ENCODE data around the gene MAP3K5. TPM values are rescaled to one million over a fixed set of nuclear protein-coding genes. Genes with fewer than 3 reads are reported as not detected.
A peak's percentile ranks its signal among the peaks of the same experiment; 100 is the strongest.

The MAP3K5 gene
- total and polyA plus RNA-seq, 9 donors: 37.0 to 217 (median 80.2) TPM

DNA sequence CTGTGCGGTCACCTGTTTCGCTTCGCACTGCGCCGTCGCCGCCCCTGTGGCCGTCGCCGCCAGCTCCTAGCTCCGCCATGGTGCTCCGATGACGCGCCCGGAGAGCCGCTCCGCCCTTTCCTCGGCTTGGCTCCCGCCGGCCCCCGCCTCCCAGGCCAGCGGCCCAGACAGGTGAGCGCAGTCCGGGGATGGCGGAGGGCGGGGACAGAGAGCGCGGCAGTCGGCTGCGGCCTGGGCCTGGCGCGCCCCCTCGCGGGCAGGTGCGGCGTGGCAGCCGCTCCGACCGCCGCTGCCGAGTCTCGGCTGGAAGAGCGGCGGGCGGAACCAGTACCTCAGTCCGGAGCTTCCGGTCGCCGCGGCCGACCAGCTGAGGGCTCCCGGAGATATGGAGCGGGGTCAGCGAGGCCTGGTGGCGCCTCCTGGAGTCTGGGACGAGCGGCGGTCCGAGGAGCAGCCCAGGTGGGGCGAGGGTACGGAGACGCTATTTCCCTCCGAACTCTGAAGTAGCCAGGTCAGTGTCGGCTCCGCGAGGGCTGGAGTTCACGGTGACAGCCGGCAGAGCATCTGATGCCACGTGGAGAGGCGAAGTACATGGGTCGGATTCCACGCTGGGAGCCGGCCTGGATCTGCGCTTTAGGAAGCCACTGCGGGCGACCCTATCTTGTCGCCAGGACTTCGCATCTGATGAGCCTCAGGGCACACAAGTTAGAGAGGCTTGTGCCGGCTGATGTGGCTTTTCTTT, 241.8 kb downstream of the MAP3K5 start, which contains the start of gene MAP7:
Gene MAP7 (minus strand): TSS at position 93 of the 742 bp plus-strand sequence. CDS start 14 bp downstream, at position 79.
- DNase-seq: peak; percentile 59 to 78 (median 72)
- Histone ChIP-seq H3K9me3 (no peaks in the 10 kb centered on the region), H3K4me3 (peak within 1 kb of the TSS; percentile 63), H3K36me3 (no peaks in the 10 kb centered on the region), H3K27me3 (no peaks in the 10 kb centered on the region), H3K27ac (peak within 1 kb of the TSS; percentile 19 to 54), H3K4me1 (ENCODE audit: insufficient read depth) (peaks cover 9% of the 10 kb centered on the region)
- TF ChIP-seq POLR2A (IDR thresholded peaks at IDR 0.05): no peak
- TF ChIP-seq, protein P1, sequence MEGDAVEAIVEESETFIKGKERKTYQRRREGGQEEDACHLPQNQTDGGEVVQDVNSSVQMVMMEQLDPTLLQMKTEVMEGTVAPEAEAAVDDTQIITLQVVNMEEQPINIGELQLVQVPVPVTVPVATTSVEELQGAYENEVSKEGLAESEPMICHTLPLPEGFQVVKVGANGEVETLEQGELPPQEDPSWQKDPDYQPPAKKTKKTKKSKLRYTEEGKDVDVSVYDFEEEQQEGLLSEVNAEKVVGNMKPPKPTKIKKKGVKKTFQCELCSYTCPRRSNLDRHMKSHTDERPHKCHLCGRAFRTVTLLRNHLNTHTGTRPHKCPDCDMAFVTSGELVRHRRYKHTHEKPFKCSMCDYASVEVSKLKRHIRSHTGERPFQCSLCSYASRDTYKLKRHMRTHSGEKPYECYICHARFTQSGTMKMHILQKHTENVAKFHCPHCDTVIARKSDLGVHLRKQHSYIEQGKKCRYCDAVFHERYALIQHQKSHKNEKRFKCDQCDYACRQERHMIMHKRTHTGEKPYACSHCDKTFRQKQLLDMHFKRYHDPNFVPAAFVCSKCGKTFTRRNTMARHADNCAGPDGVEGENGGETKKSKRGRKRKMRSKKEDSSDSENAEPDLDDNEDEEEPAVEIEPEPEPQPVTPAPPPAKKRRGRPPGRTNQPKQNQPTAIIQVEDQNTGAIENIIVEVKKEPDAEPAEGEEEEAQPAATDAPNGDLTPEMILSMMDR (IDR thresholded peaks at IDR 0.05): peak; percentile 76 to 94 (median 94)
- no peak for TF ChIP-seq EP300 (IDR thresholded peaks at IDR 0.05)
- WGBS, 3 donors: 0 to 1% (median 1%) methylated on average over 56 to 79 of the region's 79 CpGs
- intact Hi-C loops (cut with DNase I): no loop called here

DNA sequence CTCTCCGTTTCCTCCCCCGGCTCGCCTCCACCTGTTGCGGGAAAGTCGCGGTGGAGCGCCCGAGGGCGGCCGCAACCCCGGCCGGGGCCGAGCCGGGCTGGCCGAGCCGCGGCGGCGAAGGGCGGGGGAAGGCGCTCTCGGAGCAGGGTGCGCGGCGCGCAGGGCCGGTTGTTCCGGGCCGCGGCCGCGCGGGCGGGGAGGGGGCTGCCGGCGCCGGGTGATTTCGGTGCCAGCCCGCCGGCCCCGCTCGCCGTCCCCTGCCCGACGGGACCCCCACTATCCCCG, 242.3 kb downstream of the MAP3K5 start:
- Histone ChIP-seq H3K4me1 (ENCODE audit: insufficient read depth) (peaks cover 9% of the 10 kb centered on the region), H3K27me3 (no peaks in the 10 kb centered on the region), H3K36me3 (no peaks in the 10 kb centered on the region), H3K4me3 (peak overlapping the region; percentile 63), H3K9me3 (no peaks in the 10 kb centered on the region), H3K27ac (peak overlapping the region; percentile 19 to 54)
- intact Hi-C loops (cut with DNase I): no loop called here
- peak in 3 of 5 donors; percentile 19 to 45 (median 35) for DNase-seq
- TF ChIP-seq, protein P1 (IDR thresholded peaks at IDR 0.05): no peak
- TF ChIP-seq POLR2A (IDR thresholded peaks at IDR 0.05) (no peak), EP300 (IDR thresholded peaks at IDR 0.05) (no peak)
- WGBS, 3 donors: 0 to 1% (median 0%) methylated on average over 10 to 46 of the region's 46 CpGs

DNA sequence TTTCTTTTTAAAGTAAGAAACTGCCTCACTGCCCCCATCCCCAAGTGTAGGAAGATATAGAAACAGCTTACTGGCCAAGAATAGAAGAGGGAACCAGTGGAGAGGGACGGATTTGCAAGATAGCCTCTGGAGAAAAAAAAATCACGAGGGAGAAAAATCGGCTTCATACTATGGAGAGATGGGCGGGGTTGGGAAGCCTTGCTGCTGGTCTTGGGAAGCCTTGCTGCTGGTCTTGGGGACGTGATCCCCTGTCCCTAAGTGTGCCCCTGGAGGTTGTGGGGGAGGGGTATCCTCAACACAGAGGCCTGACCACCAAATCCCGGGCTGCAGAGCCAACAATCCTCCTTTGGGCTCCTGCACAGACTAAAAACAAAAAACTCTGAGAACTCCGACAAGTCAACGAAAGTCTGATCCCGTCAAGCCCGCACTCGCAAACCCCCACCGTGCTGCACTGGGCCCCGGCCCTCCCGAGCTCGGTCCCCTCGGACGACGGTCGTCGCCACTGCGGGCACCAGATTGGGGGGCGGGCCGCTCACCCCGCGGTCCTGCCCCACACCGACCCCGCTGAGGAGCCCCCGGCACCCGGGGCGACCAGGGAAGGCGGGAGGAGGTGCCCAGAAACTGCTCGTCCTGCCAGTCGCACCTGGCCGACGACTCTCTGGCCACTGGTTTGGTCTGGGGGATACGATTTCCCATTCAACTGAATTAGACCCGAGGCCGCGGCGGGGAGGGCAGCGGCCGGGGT, 242.8 kb downstream of the MAP3K5 start:
- intact Hi-C loops (cut with DNase I): no loop called here
- Histone ChIP-seq H3K9me3 (no peaks in the 10 kb centered on the region), H3K27ac (peak overlapping the region in 1 of 2 donors; percentile 54), H3K27me3 (no peaks in the 10 kb centered on the region), H3K4me1 (ENCODE audit: insufficient read depth) (peaks cover 9% of the 10 kb centered on the region), H3K4me3 (peak overlapping the region; percentile 63), H3K36me3 (no peaks in the 10 kb centered on the region)
- WGBS, 3 donors: 3 to 4% (median 4%) methylated on average over 34 to 42 of the region's 42 CpGs
- TF ChIP-seq POLR2A (IDR thresholded peaks at IDR 0.05): no peak
- TF ChIP-seq, protein P1 (IDR thresholded peaks at IDR 0.05): no peak
- TF ChIP-seq EP300 (IDR thresholded peaks at IDR 0.05): no peak
- peak in 2 of 5 donors; percentile 10 to 41 for DNase-seq

DNA sequence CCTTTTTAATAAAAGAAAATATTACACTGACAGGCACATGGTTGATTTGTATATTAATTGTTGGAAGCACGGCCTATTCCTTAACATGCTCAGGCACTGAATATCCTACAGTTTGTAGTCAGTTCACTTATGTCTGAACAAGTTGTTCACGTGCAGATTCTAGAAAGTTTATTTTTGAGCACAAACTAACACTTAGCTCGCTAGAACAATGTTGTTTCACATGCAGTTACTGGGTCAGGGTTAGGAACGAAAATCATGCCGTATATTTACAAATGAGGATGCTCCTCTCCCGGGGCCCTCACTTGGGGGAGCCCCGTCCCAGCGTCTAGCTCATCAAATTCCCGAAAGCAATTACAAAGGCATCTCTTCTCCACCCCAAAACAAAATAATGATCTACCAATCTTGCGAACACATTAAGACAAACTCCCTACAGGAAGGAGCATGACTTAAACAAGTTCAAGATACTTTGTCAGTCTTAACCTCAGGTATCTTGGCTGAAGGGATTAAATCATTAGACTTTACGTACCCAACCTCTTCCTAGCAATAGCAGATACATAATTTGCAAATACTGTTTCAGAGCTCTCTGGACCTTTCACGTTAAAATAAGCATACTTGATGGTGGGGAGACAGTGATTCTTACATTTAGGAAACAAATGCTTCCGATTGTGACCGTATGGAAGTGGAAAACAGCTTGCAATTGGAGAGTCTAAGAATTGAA, 243.5 kb downstream of the MAP3K5 start:
- TF ChIP-seq, protein P1 (IDR thresholded peaks at IDR 0.05): no peak
- TF ChIP-seq EP300 (IDR thresholded peaks at IDR 0.05): no peak
- TF ChIP-seq POLR2A (IDR thresholded peaks at IDR 0.05): no peak
- no peaks in the 10 kb centered on the region for H3K27me3 ChIP-seq
- peak overlapping the region; percentile 63 for H3K4me3 ChIP-seq
- no peak overlapping the region for H3K27ac ChIP-seq
- H3K9me3 ChIP-seq: no peaks in the 10 kb centered on the region
- H3K4me1 ChIP-seq (ENCODE audit: insufficient read depth): peaks cover 9% of the 10 kb centered on the region
- WGBS, 3 donors: 69 to 81% (median 76%) methylated on average over 14 of the region's 14 CpGs
- DNase-seq: no peak
- intact Hi-C loops (cut with DNase I): no loop called here
- H3K36me3 ChIP-seq: no peaks in the 10 kb centered on the region
